A549 (cell line): ENCODE measurements around the gene MBNL1. TPM values are rescaled to one million over a fixed set of nuclear protein-coding genes. Genes with fewer than 3 reads are reported as not detected.

Source experiments
- ATAC-seq, 2 experiments: fragments of 200-7000 bp in 1 of 2; fragments of >200 bp in 1 of 2; cut with Nextera tagmentation in 1 of 2; cut with Tn5 transposase in 1 of 2; 3 replicates each; pipeline versions ENCODE4 v1.8.0 to v1.9.1; 2018 to 2020; ENCODE audit warnings: mild to moderate bottlenecking in 1 of 2, moderate library complexity in 1 of 2
- CTCF ChIA-PET: fragments of 300-600 bp; sonication (Branson Sonifier 250); formaldehyde crosslinking; extraction: SDS; loops from one replicate; lab custom pipeline; 2021; ENCODE audit warnings: antibody characterized with exemption, inconsistent platforms; lab: Yijun Ruan, JAX
- POLR2A ChIA-PET: fragments of 350-600 bp; formaldehyde crosslinking; extraction: SDS; loops from one replicate; lab custom pipeline; 2021; ENCODE audit warnings: antibody characterized with exemption, inconsistent platforms; lab: Yijun Ruan, JAX
- DNase-seq, 2 experiments: peaks; one replicate each; pipeline versions ENCODE4 v3.0.0 to v3.0.0-alpha.2; 2011 to 2016; ENCODE audit warnings: low read depth in 1 of 2, low spot score in 1 of 2
- FAIRE-seq: peaks from 2 replicates; lab custom pipeline; 2011; peaks lifted over from hg19 to GRCh38; lab: Jason Lieb, UNC
- H3K27ac ChIP-seq, 2 experiments: fragments of >200 bp; sonication (Bioruptor Twin); formaldehyde crosslinking; 3 replicates each; pipeline ENCODE4 v1.5.1; 2016 to 2017
- H3K4me1 ChIP-seq: fragments of >200 bp; sonication (Bioruptor Twin); formaldehyde crosslinking; 3 replicates; pipeline ENCODE4 v1.6.1; 2016
- H3K4me2 ChIP-seq: fragments of >200 bp; sonication (Bioruptor Twin); formaldehyde crosslinking; 3 replicates; pipeline ENCODE4 v1.6.1; 2016
- H3K4me3 ChIP-seq: fragments of >200 bp; sonication (Bioruptor Twin); formaldehyde crosslinking; 3 replicates; pipeline ENCODE4 v1.5.1; 2016
- H3K9me3 ChIP-seq: fragments of >200 bp; sonication (Bioruptor Twin); formaldehyde crosslinking; 3 replicates; pipeline ENCODE4 v1.6.1; 2016
- FOXS1 ChIP-seq: fragments of 250-450 bp; sonication (Bioruptor Pico); IDR thresholded peaks from 2 replicates; pipeline ENCODE4 v1.5.0; 2020; ENCODE audit warnings: mild to moderate bottlenecking, moderate library complexity
- HEYL ChIP-seq: fragments of 250-450 bp; sonication (Bioruptor Pico); IDR thresholded peaks from 2 replicates; pipeline ENCODE4 v1.8.0; 2021; ENCODE audit warnings: mild to moderate bottlenecking, moderate library complexity
- HMGXB4 ChIP-seq: fragments of 250-450 bp; sonication (Bioruptor Pico); IDR thresholded peaks from 2 replicates; pipeline ENCODE4 v1.5.0; 2021; ENCODE audit warnings: mild to moderate bottlenecking, moderate library complexity, borderline replicate concordance
- HOXA7 ChIP-seq: fragments of 250-450 bp; sonication (Bioruptor Pico); IDR thresholded peaks from 2 replicates; pipeline ENCODE4 v1.5.0; 2020; ENCODE audit warnings: mild to moderate bottlenecking, moderate library complexity
- HOXB13 ChIP-seq: fragments of 250-450 bp; sonication (Bioruptor Pico); IDR thresholded peaks from 2 replicates; pipeline ENCODE4 v1.5.0; 2020; ENCODE audit warnings: low read depth, mild to moderate bottlenecking, moderate library complexity
- HOXB5 ChIP-seq: fragments of 250-450 bp; sonication (Bioruptor Pico); IDR thresholded peaks from 2 replicates; pipeline ENCODE4 v1.5.0; 2020; ENCODE audit warnings: mild to moderate bottlenecking, moderate library complexity
- KDM1A ChIP-seq: fragments of 200-600 bp; sonication (generic); IDR thresholded peaks from 2 replicates; pipeline ENCODE4 v1.6.1; 2016; ENCODE audit warnings: low read depth, mild to moderate bottlenecking
- KDM5A ChIP-seq: fragments of 200-600 bp; sonication (generic); IDR thresholded peaks from 2 replicates; pipeline ENCODE4 v1.6.1; 2016; ENCODE audit warnings: antibody characterized with exemption, mild to moderate bottlenecking
- MAZ ChIP-seq: fragments of 150-350 bp; IDR thresholded peaks from 2 replicates; pipeline ENCODE4 v1.6.1; 2014; ENCODE audit warnings: antibody characterized with exemption, low read depth, low read length, borderline replicate concordance
- MYC ChIP-seq: IDR thresholded peaks from 2 replicates; pipeline ENCODE4 v1.6.1; 2012; ENCODE audit warnings: mild to moderate bottlenecking, inconsistent platforms, low read length, improper control_type of control experiment, borderline replicate concordance
- PHF8 ChIP-seq: fragments of 200-600 bp; sonication (generic); IDR thresholded peaks from 2 replicates; pipeline ENCODE4 v1.6.1; 2016; ENCODE audit warnings: low read depth, mild to moderate bottlenecking, antibody characterized with exemption, moderate library complexity, borderline replicate concordance
- POLR2A ChIP-seq: IDR thresholded peaks from 2 replicates; pipeline ENCODE4 v1.6.1; 2012; ENCODE audit warnings: mild to moderate bottlenecking, low read length
- RAD21 ChIP-seq, 2 experiments: fragments of >200 bp in 1 of 2; sonication (Bioruptor Twin) in 1 of 2; formaldehyde crosslinking in 1 of 2; IDR thresholded peaks in 1 of 2; conservative IDR thresholded peaks in 1 of 2; 2 replicates in 1 of 2; 3 replicates in 1 of 2; pipeline ENCODE4 v1.6.1; 2012 to 2018; ENCODE audit warnings: inconsistent platforms in 1 of 2
- ZSCAN20 ChIP-seq: fragments of 250-450 bp; sonication (Bioruptor Pico); IDR thresholded peaks from 2 replicates; pipeline ENCODE4 v1.8.0; 2022; ENCODE audit warnings: mild to moderate bottlenecking, moderate library complexity
- WGBS: methylation state at CpG from one replicate; pipeline ENCODE4 v1.1.6; 2017; ENCODE audit errors: missing lambda C conversion rate; 5-methylcytosine and 5-hydroxymethylcytosine counted together
- polyA plus RNA-seq, 4 experiments: library from polyadenylated mRNA; depleted of rRNA in 3 of 4; stranded (reverse); fragments of >200 nt; fragmentation: RNase III in 1 of 4; extraction: RNeasy Plus Mini Kit Qiagen cat#74134 plus additional on column Dnase treatment in 1 of 4; gene quantifications; 2 replicates in 3 of 4; 3 replicates in 1 of 4; pipeline ENCODE4 v1.2.3, GENCODE V29; 2011 to 2017

Gene MBNL1
- polyA plus RNA-seq, 2 of the 4 experiments (the other 2 are of a cell fraction), result 60.5 to 92.5 TPM

GRCh38 chr3:152299249-152299976 lies 30.7 kb downstream of the MBNL1 start:
- ATAC-seq, result peak in 1 of 2 experiments; percentile 39; a peak in 3 of 6 replicates
- peaks cover 88% of the 10 kb centered on the region for H3K4me1 ChIP-seq
- peak overlapping the region; percentile 41 for H3K4me3 ChIP-seq
- ChIA-PET POLR2A (interaction anchor here (1.0 kb wide), 1 partner anchor 31 kb away, joined by 3 read pairs; the partner anchor contains the start of gene MBNL1), CTCF (interaction anchor here (0.6 to 1.1 kb wide), 3 partner anchors 8 to 101 kb away, joined by 3 read pairs; no protein-coding TSS in a partner anchor)
- H3K4me2 ChIP-seq, result peak overlapping the region; percentile 93
- WGBS, result 79% methylated on average over 9 of the region's 9 CpGs
- TF ChIP-seq HOXB5 (CRISPR knock-in tag), result no peak
- TF ChIP-seq, all 56 proteins: peak for 0
- no peak for FAIRE-seq
- DNase-seq, result no peak
- no peaks in the 10 kb centered on the region for H3K9me3 ChIP-seq
- H3K27ac ChIP-seq, result peak overlapping the region; percentile 74 to 76; a peak in 4 of 6 replicates

- H3K9me3 ChIP-seq, result no peaks in the 10 kb centered on the region
- peaks cover 94% of the 10 kb centered on the region for H3K4me1 ChIP-seq
- ATAC-seq (no peak), DNase-seq (no peak), FAIRE-seq (no peak)
- 89% methylated on average over 8 of the region's 8 CpGs for WGBS
- ChIA-PET CTCF (interaction anchor here (0.6 to 1.0 kb wide), 2 partner anchors 9 to 100 kb away, joined by 3 read pairs; no protein-coding TSS in a partner anchor), POLR2A (interaction anchor here (1.0 kb wide), 1 partner anchor 31 kb away, joined by 3 read pairs; the partner anchor contains the start of gene MBNL1)
- TF ChIP-seq ZSCAN20 (no peak), HOXB5 (CRISPR knock-in tag) (no peak), HOXA7 (no peak), MAZ (no peak), MYC (no peak), POLR2A (no peak), KDM1A (no peak), KDM5A (no peak), PHF8 (no peak), FOXS1 (CRISPR knock-in tag) (no peak), HEYL (no peak)
- no peak overlapping the region for H3K27ac ChIP-seq
- H3K4me2 ChIP-seq, result peak overlapping the region; percentile 93; the same call in 2 of the 3 replicates
- H3K4me3 ChIP-seq, result no peak overlapping the region
Observed at GRCh38 chr3:152300029-152300731, 31.5 kb downstream of the MBNL1 start.

GRCh38 chr3:152301745-152302181 lies 33.0 kb downstream of the MBNL1 start:
- Histone ChIP-seq H3K4me1 (peaks cover 96% of the 10 kb centered on the region), H3K4me3 (no peak overlapping the region), H3K27ac (peak overlapping the region; percentile 0 to 26; a peak in 1 of 6 replicates), H3K4me2 (peak overlapping the region; percentile 90), H3K9me3 (no peaks in the 10 kb centered on the region)
- ATAC-seq, result no peak
- DNase-seq, result no peak
- WGBS, result 86% methylated on average over 3 of the region's 3 CpGs
- ChIA-PET CTCF (no interaction called here), POLR2A (interaction anchor here (0.7 to 1.1 kb wide), 2 partner anchors 27 to 33 kb away, joined by 3 to 5 read pairs; partner anchors contain the start of gene MBNL1)
- no peak for FAIRE-seq
- TF ChIP-seq HOXB13 (CRISPR knock-in tag), result no peak
- no peak for TF ChIP-seq RAD21 (conservative IDR thresholded peaks at IDR 0.05 in 1 of 2, IDR thresholded peaks at IDR 0.05 in 1 of 2)
- TF ChIP-seq HMGXB4 (CRISPR knock-in tag), result no peak
- no peak for TF ChIP-seq POLR2A
- TF ChIP-seq, all 56 proteins: peak for 0
